Measurements from ENCODE around the gene FAM120C.

The FAM120C gene

DNA sequence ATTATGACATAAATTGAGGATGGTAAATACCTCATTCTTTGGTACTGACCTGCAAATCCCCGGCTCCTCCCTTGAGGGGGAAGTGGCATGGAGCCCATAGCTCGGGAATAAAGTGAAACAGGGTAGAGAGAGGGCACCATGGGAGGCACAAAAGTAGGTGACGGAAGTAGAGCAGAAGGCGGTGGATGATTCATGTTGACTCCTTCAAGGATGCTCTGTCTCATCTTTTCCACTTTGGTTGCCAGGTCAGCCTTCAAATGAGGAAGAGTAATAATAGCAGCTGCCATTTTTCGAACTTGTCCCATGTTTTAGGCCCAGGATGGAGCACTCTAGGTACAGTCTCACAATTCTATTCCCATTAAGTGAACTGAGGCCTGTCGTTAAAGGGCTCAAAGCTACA, 97.4 kb downstream of the FAM120C start:
- TF ChIP-seq POLR2A (IDR thresholded peaks at IDR 0.05; ENCODE audit: low read length): no peak
- no peak for TF ChIP-seq GATA1 (IDR thresholded peaks at IDR 0.05; ENCODE audit: low read depth, low read length)
- no peak for DNase-seq

DNA sequence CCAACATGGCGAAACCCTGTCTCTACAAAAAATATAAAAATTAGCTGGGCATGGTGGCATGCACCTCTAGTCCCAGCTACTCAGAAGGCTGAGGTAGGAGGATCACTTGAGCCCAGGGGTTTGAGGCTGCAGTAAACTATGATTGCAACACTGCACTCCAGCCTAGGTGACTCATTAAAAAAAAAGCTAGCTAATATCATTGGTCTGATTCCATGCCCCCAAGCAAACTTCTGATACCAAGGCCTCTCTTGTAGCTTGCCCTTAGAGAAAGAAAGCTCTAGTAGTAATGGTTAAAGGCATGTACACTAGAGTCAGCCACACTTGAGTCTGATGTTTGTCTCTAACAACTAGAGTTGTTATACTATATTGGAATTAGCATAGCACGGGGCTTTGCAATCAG, 106.2 kb downstream of the FAM120C start:
- TF ChIP-seq GATA1 (IDR thresholded peaks at IDR 0.05; ENCODE audit: low read depth, low read length) (no peak), POLR2A (IDR thresholded peaks at IDR 0.05; ENCODE audit: low read length) (no peak)
- peak in 1 of 2 experiments; percentile 0 for DNase-seq

DNA sequence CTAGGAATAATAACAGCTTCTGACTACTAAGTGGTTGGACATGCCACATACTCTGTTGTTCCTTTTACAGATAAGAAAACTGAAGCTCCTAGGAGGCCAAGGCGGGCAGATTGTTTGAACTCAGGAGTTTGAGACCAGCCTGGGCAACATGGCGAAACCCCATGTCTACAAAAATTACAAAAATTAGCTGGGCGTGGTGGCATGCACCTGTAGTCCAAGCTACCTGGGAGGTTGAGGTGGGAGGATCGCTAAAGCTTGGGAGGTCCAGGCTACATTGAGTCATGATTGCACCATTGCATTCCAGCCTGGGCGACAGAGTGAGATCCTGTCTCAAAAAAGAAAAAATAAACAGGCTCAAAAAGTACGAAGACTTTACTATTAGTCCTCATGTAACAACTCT, 108.2 kb downstream of the FAM120C start:
- DNase-seq: no peak
- no peak for TF ChIP-seq GATA1 (IDR thresholded peaks at IDR 0.05; ENCODE audit: low read depth, low read length)
- TF ChIP-seq POLR2A (IDR thresholded peaks at IDR 0.05; ENCODE audit: low read length): no peak

DNA sequence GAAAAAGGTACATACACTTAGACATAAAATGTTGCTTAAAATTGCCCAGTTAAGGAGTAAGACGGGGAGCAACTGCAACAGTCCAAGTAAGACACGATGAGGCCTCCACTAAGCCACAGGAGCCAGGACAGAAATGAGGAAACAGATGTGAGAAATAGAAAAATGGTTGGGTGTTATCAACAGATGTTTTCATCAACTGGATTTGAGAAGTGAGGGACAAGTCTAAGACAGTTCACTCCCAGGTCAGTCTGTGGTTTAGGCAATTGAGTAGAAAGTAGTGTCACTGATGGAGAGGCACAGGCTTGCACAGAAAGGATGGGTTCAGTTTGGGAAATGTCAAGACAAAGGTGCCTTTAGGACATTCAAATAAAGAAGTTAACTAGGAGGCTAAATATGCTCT, 115.3 kb downstream of the FAM120C start:
- DNase-seq: no peak
- no peak for TF ChIP-seq GATA1 (IDR thresholded peaks at IDR 0.05; ENCODE audit: low read depth, low read length)
- no peak for TF ChIP-seq POLR2A (IDR thresholded peaks at IDR 0.05; ENCODE audit: low read length)

DNA sequence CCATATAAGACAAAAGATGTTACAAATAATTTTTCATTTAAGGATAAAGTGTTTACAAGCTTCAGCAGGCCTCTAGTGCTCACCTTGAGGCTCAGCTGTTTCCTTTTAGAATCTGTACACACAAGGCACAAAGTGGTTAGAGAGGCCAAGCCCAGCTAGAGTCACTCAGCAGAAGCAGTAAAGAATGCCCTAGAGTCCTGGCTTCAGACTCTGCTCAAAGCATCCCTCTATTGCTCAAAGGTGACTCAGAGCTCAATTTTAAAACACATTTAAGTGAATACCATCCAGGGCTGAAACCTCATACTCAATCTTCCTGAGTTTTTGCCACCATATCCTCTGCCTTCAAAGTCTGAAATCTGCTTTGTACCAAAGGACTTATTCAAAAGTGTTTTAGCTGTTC, 116.2 kb downstream of the FAM120C start:
- TF ChIP-seq POLR2A (IDR thresholded peaks at IDR 0.05; ENCODE audit: low read length) (no peak), GATA1 (IDR thresholded peaks at IDR 0.05; ENCODE audit: low read depth, low read length) (no peak)
- no peak for DNase-seq

DNA sequence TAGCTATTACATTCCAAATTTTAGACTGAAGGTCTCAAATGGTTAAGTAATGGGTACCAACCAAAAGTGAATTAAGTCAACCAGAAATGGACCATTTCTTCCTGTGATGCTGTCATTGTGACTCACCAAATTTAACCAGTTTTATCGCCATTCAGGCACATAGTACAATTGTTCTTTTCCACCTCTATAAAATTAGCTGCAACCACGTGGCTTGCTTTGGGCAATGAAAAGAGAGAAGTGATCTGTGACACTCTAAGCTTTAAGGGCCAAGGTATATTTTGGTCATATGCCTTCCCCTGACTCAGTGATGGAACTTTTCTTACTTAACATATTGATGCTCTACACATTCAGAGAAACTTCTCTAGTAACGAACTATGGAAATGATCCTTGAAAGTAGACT, 118.5 kb downstream of the FAM120C start:
- TF ChIP-seq GATA1 (IDR thresholded peaks at IDR 0.05; ENCODE audit: low read depth, low read length): no peak
- TF ChIP-seq POLR2A (IDR thresholded peaks at IDR 0.05; ENCODE audit: low read length): no peak
- no peak for DNase-seq

DNA sequence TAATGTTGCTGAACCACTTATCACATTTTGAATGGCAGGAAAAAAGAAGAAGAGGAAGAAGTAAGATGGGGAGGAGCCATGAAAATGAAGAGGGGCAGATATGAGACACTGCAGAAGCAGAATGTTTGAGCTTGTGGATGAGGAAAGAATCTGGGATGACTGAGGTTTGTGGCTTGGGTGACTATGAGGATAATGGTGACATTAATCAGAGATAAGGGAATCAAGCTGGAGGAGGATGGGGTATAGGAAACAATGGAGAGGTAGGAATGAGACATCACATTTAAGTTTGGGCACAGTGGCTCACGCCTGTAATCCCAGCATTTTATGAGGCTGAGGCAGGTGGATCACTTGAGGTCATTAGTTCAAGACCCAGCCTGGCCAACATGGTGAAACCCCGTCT, 119.7 kb downstream of the FAM120C start:
- no peak for DNase-seq
- no peak for TF ChIP-seq POLR2A (IDR thresholded peaks at IDR 0.05; ENCODE audit: low read length)
- TF ChIP-seq GATA1 (IDR thresholded peaks at IDR 0.05; ENCODE audit: low read depth, low read length): no peak

DNA sequence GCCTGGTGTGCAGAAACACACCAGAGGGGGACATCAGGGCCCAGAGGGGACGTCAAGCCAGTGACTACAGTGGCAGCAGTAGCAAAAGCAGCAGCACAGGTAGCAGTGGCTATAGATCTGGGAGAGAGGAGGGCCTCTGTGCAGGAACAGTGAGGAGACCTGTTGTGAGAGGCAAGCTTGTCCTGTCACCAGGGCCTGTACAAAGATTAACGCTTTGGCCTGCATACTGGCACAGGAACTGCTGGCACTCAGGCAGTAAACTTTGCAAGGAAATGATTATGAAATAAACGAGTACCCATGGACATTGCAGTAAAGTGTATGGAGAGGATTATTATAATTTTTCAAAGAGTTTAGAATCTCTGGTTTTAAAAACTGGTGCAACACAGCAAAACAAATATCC, 133.3 kb downstream of the FAM120C start:
- DNase-seq: no peak
- TF ChIP-seq GATA1 (IDR thresholded peaks at IDR 0.05; ENCODE audit: low read depth, low read length): no peak
- TF ChIP-seq POLR2A (IDR thresholded peaks at IDR 0.05; ENCODE audit: low read length): no peak

DNA sequence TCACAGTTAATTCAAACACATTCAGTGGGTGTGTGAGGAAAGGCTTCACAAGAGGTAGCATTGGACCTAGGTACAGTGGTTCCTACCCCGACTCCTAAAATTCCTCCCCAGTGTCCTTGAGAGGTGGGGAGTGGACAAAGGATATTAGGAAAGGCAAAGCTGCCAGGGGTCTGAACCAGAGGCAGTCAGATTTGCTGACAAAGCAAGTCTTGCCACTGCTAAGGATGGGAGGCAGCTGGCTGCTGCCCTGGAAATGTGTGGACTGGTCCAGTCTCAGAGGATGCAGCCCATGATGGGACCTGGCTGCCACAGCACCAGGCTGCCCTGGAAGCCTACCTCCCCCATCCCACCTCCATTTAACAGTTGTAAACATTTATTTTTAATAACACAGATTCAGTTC, 134.6 kb downstream of the FAM120C start:
- no peak for DNase-seq
- TF ChIP-seq POLR2A (IDR thresholded peaks at IDR 0.05; ENCODE audit: low read length): no peak
- no peak for TF ChIP-seq GATA1 (IDR thresholded peaks at IDR 0.05; ENCODE audit: low read depth, low read length)

DNA sequence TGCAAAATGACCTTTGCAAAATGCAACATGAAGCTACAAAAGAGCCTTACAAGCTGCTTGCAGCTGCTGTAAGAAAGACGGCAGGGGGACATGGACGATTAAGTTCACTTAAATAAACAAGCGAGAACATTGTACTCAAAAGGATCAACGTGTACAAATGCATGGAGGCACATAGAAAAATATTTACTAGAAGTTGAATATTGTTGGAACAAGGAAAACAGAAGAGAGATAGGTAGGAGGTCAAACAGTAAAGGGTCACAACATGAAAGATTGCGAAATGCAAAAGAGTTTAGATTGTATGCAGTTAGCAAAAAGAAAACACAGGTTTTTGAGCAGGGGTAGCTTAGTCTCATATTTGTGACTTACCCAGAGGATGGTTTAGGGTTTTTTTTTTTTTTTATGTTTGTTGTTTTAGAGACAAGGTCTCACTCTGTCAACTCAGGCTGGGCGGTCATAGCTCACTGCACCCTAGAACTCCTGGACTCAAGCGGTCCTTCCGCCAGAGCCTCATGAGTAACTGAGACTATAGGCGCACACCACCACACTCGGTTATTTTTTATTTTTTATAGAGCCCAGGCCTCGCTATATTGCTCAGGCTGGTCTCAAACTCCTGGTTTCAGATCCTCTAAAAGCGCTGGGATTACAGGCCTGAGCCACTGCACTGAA, 137.4 kb downstream of the FAM120C start:
- DNase-seq: peak in 1 of 2 experiments; percentile 20
- no peak for TF ChIP-seq GATA1 (IDR thresholded peaks at IDR 0.05; ENCODE audit: low read depth, low read length)
- TF ChIP-seq POLR2A (IDR thresholded peaks at IDR 0.05; ENCODE audit: low read length): no peak

DNA sequence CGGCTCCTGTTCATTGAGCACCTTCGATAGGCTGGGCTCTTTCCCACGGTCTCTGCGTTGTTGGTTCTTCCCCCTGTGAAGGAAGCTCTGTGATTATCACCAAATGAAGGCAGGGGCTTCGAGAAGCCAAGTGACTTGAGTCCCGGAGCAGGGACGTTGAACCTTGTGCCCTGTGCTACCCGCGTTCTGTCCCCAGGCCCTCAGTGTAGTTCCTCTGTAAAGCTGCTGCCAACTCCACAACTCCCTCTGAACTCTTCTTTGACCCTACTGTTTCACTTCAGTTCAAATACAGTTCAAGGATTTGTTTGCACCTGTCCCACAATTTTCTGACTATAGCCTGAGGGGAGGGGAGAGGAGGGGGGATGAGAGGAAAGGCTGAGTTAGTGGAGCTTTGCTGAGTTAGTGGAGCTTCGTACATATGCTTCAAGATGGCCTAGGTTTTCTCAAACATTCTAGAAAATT, 138.1 kb downstream of the FAM120C start:
- no peak for DNase-seq
- no peak for TF ChIP-seq POLR2A (IDR thresholded peaks at IDR 0.05; ENCODE audit: low read length)
- no peak for TF ChIP-seq GATA1 (IDR thresholded peaks at IDR 0.05; ENCODE audit: low read depth, low read length)

DNA sequence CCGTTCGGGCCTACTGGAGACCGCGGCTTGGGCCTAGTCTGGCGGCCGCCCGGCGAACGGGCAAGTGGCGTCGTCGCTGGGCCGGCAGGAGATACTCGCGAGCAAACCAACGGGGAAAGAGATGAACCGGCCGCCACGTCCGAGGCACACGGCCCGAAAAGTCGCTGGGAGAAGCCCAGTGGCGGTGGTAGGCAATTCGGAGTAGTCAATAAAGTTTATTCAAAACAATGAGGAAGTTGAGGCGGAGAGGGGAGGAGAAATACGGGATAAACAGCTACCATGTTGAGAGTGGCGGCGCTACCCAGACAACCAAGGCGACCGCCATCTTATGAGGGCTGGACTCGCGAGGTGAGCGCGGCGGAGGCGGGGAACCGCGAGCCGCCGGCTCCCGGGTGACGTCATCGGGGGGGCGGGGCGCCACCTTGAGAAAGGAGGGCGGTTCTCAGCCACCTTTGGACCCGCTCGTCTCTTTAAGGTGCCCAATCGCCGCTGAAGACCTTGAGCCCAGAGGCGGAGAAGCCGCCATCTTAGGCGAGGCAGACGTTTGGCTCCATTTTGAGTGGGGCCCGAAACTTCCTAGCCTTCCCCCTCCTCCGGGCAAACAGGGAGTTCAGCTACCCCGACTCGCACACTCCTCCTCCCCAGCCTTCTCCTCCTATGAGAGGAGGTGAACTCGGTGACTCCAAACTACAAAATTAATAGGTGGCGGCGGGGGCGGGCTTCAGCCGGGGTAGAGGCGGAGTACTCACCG, 138.8 kb downstream of the FAM120C start, which contains the start of gene PHF8:
PHF8 (minus strand) TSS at position 348 of the 751 bp plus-strand sequence. CDS start 1,745 bp downstream, outside the sequence.
- DNase-seq: peak; percentile 97
- TF ChIP-seq GATA1 (IDR thresholded peaks at IDR 0.05; ENCODE audit: low read depth, low read length) (no peak), POLR2A (IDR thresholded peaks at IDR 0.05; ENCODE audit: low read length) (peak; percentile 67)

DNA sequence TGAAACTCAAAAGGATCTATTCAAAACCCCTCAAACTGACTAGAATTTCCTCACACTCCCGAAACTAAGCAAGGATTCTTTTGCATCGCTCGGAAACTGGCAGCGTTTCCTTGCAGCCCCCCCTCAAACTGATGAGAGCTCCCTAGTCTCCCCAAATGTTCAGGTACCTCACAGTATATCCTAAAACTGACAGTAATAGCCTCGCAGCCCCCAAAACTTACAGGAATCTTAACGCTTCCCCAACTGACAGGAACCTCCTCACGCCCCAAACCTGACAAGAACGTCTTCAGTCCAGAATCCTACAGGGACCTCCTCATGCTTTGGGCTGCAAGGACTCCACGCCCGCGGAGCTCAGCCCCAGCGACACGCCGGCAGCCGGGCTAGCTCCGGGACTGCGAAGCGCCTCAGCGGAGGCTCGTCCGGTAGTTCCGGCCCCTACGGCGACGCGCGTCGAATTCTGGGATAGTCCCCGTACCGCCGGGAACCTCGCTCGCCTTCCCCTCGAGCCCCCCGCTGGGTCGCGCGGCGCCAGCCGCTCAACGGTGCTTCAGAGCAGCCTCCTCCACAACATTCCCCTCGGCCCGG, 139.4 kb downstream of the FAM120C start:
- TF ChIP-seq GATA1 (IDR thresholded peaks at IDR 0.05; ENCODE audit: low read depth, low read length): no peak
- TF ChIP-seq POLR2A (IDR thresholded peaks at IDR 0.05; ENCODE audit: low read length): no peak
- DNase-seq: peak; percentile 66 to 80

DNA sequence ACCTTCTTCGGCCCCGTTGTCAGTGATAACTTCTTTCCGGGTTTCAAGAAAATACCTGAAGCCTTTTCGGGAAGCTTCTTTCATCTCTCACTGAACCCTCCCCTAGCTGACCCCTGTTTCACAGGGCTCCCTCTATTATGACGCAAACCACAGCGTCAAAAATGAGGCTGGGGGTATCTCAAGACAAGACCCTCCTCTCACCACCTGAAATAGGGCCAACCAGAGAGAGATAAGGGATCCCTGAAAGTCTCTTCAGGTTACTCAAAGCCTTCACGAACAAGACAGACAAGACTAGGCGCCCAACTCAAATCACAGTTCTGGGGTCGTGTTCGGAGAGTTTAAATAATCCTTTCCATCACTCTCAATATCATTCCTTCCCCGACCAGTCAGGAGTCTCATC, 140.0 kb downstream of the FAM120C start:
- DNase-seq: peak; percentile 17 to 41
- TF ChIP-seq POLR2A (IDR thresholded peaks at IDR 0.05; ENCODE audit: low read length) (no peak), GATA1 (IDR thresholded peaks at IDR 0.05; ENCODE audit: low read depth, low read length) (no peak)

Data from erythroblast (primary cell).